Skin epidermis (tissue), 12 donors: ENCODE data around the gene PDPR.
"Not testable (repeated sequence)": the region's sequence is repeated elsewhere in the genome, so short reads cannot be mapped to it uniquely, and the experiment has no call there.

ENCODE experiments used
- H3K27ac ChIP-seq, 21 experiments: fragments of 200-600 bp; sonication (generic) in 11 of 21; one replicate each; pipeline ENCODE4 v1.5.0; 2020; ENCODE audit warnings: mild to moderate bottlenecking in 3 of 21, inconsistent platforms in 2 of 21, moderate library complexity in 2 of 21
- H3K4me3 ChIP-seq, 7 experiments: fragments of 200-600 bp; sonication (generic) in 2 of 7; one replicate each; pipeline ENCODE4 v1.5.0; 2020; ENCODE audit warnings: inconsistent platforms in 2 of 7, mild to moderate bottlenecking in 2 of 7, moderate library complexity in 1 of 7

PDPR gene

GRCh38 chr16:70204010-70204409, 89.9 kb downstream of the PDPR start:
- not testable (repeated sequence) for H3K4me3 ChIP-seq, H3K27ac ChIP-seq

- H3K27ac ChIP-seq, H3K4me3 ChIP-seq: not testable (repeated sequence)
Observed at GRCh38 chr16:70204668-70205405, 90.7 kb downstream of the PDPR start.

GRCh38 chr16:70206382-70206781, 92.2 kb downstream of the PDPR start:
- not testable (repeated sequence) for H3K27ac ChIP-seq, H3K4me3 ChIP-seq
